ENCODE results near the gene FGF4.

The FGF4 gene

DNA sequence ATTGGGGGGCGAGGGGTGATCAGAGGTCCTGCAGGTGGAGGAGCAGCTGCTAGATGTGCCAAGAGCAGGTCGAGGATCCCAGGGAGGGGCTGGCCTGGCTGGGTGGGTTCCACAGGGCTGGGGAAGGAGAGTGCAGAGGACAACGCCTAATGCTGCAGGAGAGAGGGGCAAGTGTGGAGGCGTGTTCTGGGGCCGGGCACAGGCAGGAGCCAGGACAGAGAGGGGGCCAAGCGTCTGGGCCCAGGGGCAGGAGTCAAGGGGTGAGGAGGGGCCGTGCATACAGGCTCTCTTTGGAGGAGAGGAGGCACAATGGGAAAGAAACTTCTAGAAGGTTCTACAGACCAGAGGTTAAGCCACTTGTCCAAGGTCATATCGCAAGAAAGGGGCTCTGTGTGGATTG, 44.6 kb downstream of the FGF4 start:
- Histone ChIP-seq H3K4me1 (ENCODE audit: control insufficient read depth in 1 of 2, insufficient read depth in 2 of 2, low read length in 2 of 2) (no peaks in the 10 kb centered on the region), H3K27ac (ENCODE audit: low read depth, low read length) (no peak overlapping the region), H3K9ac (ENCODE audit: low read depth in 1 of 2, low read length in 2 of 2) (no peak overlapping the region), H3K27me3 (ENCODE audit: control insufficient read depth in 1 of 2, insufficient read depth in 2 of 2, low read length in 2 of 2) (peaks cover 6 to 20% of the 10 kb centered on the region in 2 donors), H3K36me3 (ENCODE audit: control insufficient read depth in 1 of 2, insufficient read depth in 2 of 2, low read length in 2 of 2) (no peaks in the 10 kb centered on the region), H3K4me3 (ENCODE audit: low read depth in 1 of 2, low read length in 2 of 2) (no peak overlapping the region), H3K9me3 (ENCODE audit: control insufficient read depth in 1 of 2, low read length in 2 of 2) (no peaks in the 10 kb centered on the region)

DNA sequence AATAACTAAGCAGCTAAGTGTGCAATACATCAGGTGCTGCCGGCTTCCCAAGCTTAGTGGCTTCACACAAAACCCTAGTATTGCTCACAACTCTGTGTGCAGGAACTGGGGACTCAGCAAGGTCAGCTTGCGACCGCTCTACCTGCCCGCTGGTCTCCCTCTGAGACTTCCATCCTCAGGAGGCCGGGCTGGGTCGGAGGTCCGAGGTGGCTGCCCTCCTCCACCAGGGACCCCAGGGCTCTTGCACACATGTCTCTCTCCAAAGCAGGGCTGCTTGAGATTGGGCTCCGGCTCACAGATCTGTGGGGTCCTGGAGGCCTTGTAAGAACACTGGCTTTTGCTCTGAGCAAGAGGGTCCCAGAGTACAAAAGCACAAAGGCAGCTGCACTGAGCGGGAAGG, 45.9 kb downstream of the FGF4 start:
- no peak overlapping the region for H3K27ac ChIP-seq (ENCODE audit: low read depth, low read length)
- peaks cover 12 to 23% of the 10 kb centered on the region in 2 donors for H3K27me3 ChIP-seq (ENCODE audit: control insufficient read depth in 1 of 2, insufficient read depth in 2 of 2, low read length in 2 of 2)
- H3K4me3 ChIP-seq (ENCODE audit: low read depth in 1 of 2, low read length in 2 of 2) = no peak overlapping the region
- no peaks in the 10 kb centered on the region for H3K9me3 ChIP-seq (ENCODE audit: control insufficient read depth in 1 of 2, low read length in 2 of 2)
- H3K9ac ChIP-seq (ENCODE audit: low read depth in 1 of 2, low read length in 2 of 2) = no peak overlapping the region
- no peaks in the 10 kb centered on the region for H3K4me1 ChIP-seq (ENCODE audit: control insufficient read depth in 1 of 2, insufficient read depth in 2 of 2, low read length in 2 of 2)
- H3K36me3 ChIP-seq (ENCODE audit: control insufficient read depth in 1 of 2, insufficient read depth in 2 of 2, low read length in 2 of 2) = no peaks in the 10 kb centered on the region

- H3K27ac ChIP-seq (ENCODE audit: low read depth, low read length) = no peak overlapping the region
- no peak overlapping the region for H3K4me3 ChIP-seq (ENCODE audit: low read depth in 1 of 2, low read length in 2 of 2)
- H3K9me3 ChIP-seq (ENCODE audit: control insufficient read depth in 1 of 2, low read length in 2 of 2) = no peaks in the 10 kb centered on the region
- no peaks in the 10 kb centered on the region for H3K4me1 ChIP-seq (ENCODE audit: control insufficient read depth in 1 of 2, insufficient read depth in 2 of 2, low read length in 2 of 2)
- no peak overlapping the region for H3K9ac ChIP-seq (ENCODE audit: low read depth in 1 of 2, low read length in 2 of 2)
- no peaks in the 10 kb centered on the region for H3K36me3 ChIP-seq (ENCODE audit: control insufficient read depth in 1 of 2, insufficient read depth in 2 of 2, low read length in 2 of 2)
- peaks cover 15 to 23% of the 10 kb centered on the region in 2 donors for H3K27me3 ChIP-seq (ENCODE audit: control insufficient read depth in 1 of 2, insufficient read depth in 2 of 2, low read length in 2 of 2)
Measured at GRCh38 chr11:69727266-69727665, 47.9 kb downstream of the FGF4 start.

DNA sequence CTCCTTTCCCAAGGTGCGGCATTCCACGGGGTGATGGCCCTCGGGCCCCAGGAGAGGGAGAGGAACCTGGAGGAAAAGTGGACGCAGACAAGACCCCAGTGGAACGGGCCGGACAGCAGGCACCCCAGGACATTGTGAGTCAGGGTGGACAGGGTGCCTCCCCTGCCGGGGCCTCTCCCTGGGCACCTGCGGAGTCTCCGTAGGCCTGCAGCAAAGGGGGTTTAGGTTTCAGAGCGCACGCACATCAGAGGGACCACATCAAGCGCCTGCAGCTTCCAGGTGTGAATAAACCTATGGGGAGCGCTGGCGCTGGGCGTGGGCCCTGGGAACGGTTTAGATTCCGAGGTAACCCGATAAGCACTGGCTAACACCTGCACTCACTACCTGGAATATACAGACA, 48.7 kb downstream of the FGF4 start:
- H3K9ac ChIP-seq (ENCODE audit: low read depth in 1 of 2, low read length in 2 of 2) = no peak overlapping the region
- H3K27ac ChIP-seq (ENCODE audit: low read depth, low read length) = no peak overlapping the region
- H3K4me3 ChIP-seq (ENCODE audit: low read depth in 1 of 2, low read length in 2 of 2) = no peak overlapping the region
- H3K4me1 ChIP-seq (ENCODE audit: control insufficient read depth in 1 of 2, insufficient read depth in 2 of 2, low read length in 2 of 2) = peaks cover 0 to 2% of the 10 kb centered on the region in 2 donors
- peaks cover 19 to 24% of the 10 kb centered on the region in 2 donors for H3K27me3 ChIP-seq (ENCODE audit: control insufficient read depth in 1 of 2, insufficient read depth in 2 of 2, low read length in 2 of 2)
- H3K9me3 ChIP-seq (ENCODE audit: control insufficient read depth in 1 of 2, low read length in 2 of 2) = no peaks in the 10 kb centered on the region
- no peaks in the 10 kb centered on the region for H3K36me3 ChIP-seq (ENCODE audit: control insufficient read depth in 1 of 2, insufficient read depth in 2 of 2, low read length in 2 of 2)

DNA sequence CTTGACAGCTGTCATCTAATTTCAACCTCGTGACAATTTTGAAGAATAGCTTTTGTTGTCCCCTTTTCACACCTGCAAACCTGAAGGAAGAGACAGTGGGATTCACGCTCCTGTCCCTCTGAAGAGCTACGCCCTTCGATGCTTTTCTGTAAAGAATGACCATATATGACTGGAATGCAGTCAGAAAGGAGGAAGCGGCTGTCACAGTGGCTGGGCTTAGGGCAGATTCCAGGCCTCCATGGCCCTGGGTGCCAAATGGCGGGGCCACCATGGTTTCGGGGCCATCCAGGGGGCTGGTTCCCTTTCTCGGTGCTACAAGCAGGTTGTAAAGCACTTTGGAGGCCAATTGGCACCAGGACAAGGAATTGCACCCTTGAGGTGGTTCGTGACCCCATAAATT, 49.1 kb downstream of the FGF4 start:
- Histone ChIP-seq H3K27ac (ENCODE audit: low read depth, low read length) (no peak overlapping the region), H3K4me3 (ENCODE audit: low read depth in 1 of 2, low read length in 2 of 2) (no peak overlapping the region), H3K27me3 (ENCODE audit: control insufficient read depth in 1 of 2, insufficient read depth in 2 of 2, low read length in 2 of 2) (peaks cover 24 to 25% of the 10 kb centered on the region in 2 donors), H3K9me3 (ENCODE audit: control insufficient read depth in 1 of 2, low read length in 2 of 2) (no peaks in the 10 kb centered on the region), H3K4me1 (ENCODE audit: control insufficient read depth in 1 of 2, insufficient read depth in 2 of 2, low read length in 2 of 2) (peaks cover 0 to 4% of the 10 kb centered on the region in 2 donors), H3K9ac (ENCODE audit: low read depth in 1 of 2, low read length in 2 of 2) (no peak overlapping the region), H3K36me3 (ENCODE audit: control insufficient read depth in 1 of 2, insufficient read depth in 2 of 2, low read length in 2 of 2) (no peaks in the 10 kb centered on the region)

- Histone ChIP-seq H3K9ac (ENCODE audit: low read depth in 1 of 2, low read length in 2 of 2) (no peak overlapping the region), H3K9me3 (ENCODE audit: control insufficient read depth in 1 of 2, low read length in 2 of 2) (no peaks in the 10 kb centered on the region), H3K4me3 (ENCODE audit: low read depth in 1 of 2, low read length in 2 of 2) (peak overlapping the region in 1 of 2 donors; percentile 36), H3K4me1 (ENCODE audit: control insufficient read depth in 1 of 2, insufficient read depth in 2 of 2, low read length in 2 of 2) (peaks cover 0 to 4% of the 10 kb centered on the region in 2 donors), H3K36me3 (ENCODE audit: control insufficient read depth in 1 of 2, insufficient read depth in 2 of 2, low read length in 2 of 2) (no peaks in the 10 kb centered on the region), H3K27me3 (ENCODE audit: control insufficient read depth in 1 of 2, insufficient read depth in 2 of 2, low read length in 2 of 2) (peaks cover 33 to 46% of the 10 kb centered on the region in 2 donors), H3K27ac (ENCODE audit: low read depth, low read length) (no peak overlapping the region)
Measured at GRCh38 chr11:69721745-69722144, 53.4 kb downstream of the FGF4 start.

GRCh38 chr11:69721106-69721505, 54.0 kb downstream of the FGF4 start:
- no peak overlapping the region for H3K4me3 ChIP-seq (ENCODE audit: low read depth in 1 of 2, low read length in 2 of 2)
- H3K27ac ChIP-seq (ENCODE audit: low read depth, low read length) = no peak overlapping the region
- H3K27me3 ChIP-seq (ENCODE audit: control insufficient read depth in 1 of 2, insufficient read depth in 2 of 2, low read length in 2 of 2) = peaks cover 27 to 43% of the 10 kb centered on the region in 2 donors
- H3K36me3 ChIP-seq (ENCODE audit: control insufficient read depth in 1 of 2, insufficient read depth in 2 of 2, low read length in 2 of 2) = no peaks in the 10 kb centered on the region
- peaks cover 0 to 4% of the 10 kb centered on the region in 2 donors for H3K4me1 ChIP-seq (ENCODE audit: control insufficient read depth in 1 of 2, insufficient read depth in 2 of 2, low read length in 2 of 2)
- no peak overlapping the region for H3K9ac ChIP-seq (ENCODE audit: low read depth in 1 of 2, low read length in 2 of 2)
- no peaks in the 10 kb centered on the region for H3K9me3 ChIP-seq (ENCODE audit: control insufficient read depth in 1 of 2, low read length in 2 of 2)
